CD14-positive monocyte (primary cell): ENCODE measurements around the gene SLC44A4. TPM values are rescaled to one million over a fixed set of nuclear protein-coding genes. Genes with fewer than 3 reads are reported as not detected.

Source experiments
- DNase-seq, 3 donors: peaks; one replicate each; pipeline ENCODE4 v3.0.0-alpha.2; 2011 to 2022
- H2AFZ ChIP-seq: 2 replicates; pipeline ENCODE4 v1.6.0; 2012; ENCODE audit warnings: mild to moderate bottlenecking, low read depth, low read length, inconsistent platforms; ENCODE audit not compliant: insufficient read depth, poor library complexity, severe bottlenecking
- H3K27ac ChIP-seq, 2 donors: 1 replicate in 1 of 2; 2 replicates in 1 of 2; pipeline ENCODE4 v1.5.1; 2012 to 2013; ENCODE audit warnings: low read length in 2 of 2, control low read depth in 1 of 2, inconsistent platforms in 1 of 2, low read depth in 1 of 2, mild to moderate bottlenecking in 1 of 2
- H3K27me3 ChIP-seq, 2 donors: one replicate each; pipeline versions ENCODE4 v1.6.0 to v1.6.1; 2011 to 2013; ENCODE audit warnings: low read length in 2 of 2; ENCODE audit not compliant: control insufficient read depth in 2 of 2, insufficient read depth in 2 of 2
- H3K36me3 ChIP-seq, 2 donors: replicated peaks in 1 of 2; 1 replicate in 1 of 2; 2 replicates in 1 of 2; pipeline versions ENCODE4 v1.5.1 to v1.6.1; 2012 to 2013; ENCODE audit warnings: low read length in 2 of 2, control low read depth in 1 of 2, inconsistent platforms in 1 of 2, mild to moderate bottlenecking in 1 of 2; ENCODE audit not compliant: insufficient read depth in 2 of 2, control insufficient read depth in 1 of 2
- H3K4me1 ChIP-seq, 2 donors: 1 replicate in 1 of 2; 2 replicates in 1 of 2; pipeline versions ENCODE4 v1.5.1 to v1.6.1; 2012 to 2013; ENCODE audit warnings: low read length in 2 of 2, control low read depth in 1 of 2, inconsistent platforms in 1 of 2, mild to moderate bottlenecking in 1 of 2, moderate library complexity in 1 of 2; ENCODE audit not compliant: insufficient read depth in 2 of 2, control insufficient read depth in 1 of 2
- H3K4me2 ChIP-seq: replicated peaks from 2 replicates; pipeline ENCODE3; 2012; ENCODE audit warnings: low read length, moderate library complexity, mild to moderate bottlenecking; ENCODE audit not compliant: poor library complexity, severe bottlenecking; ENCODE audit errors: extremely low read depth
- H3K4me3 ChIP-seq, 3 experiments: fragments of 200-600 bp in 1 of 3; sonication (generic) in 1 of 3; replicated peaks in 1 of 3; 1 replicate in 2 of 3; 2 replicates in 1 of 3; pipeline ENCODE4 v1.5.1; 2011 to 2013; ENCODE audit warnings: low read length in 3 of 3, mild to moderate bottlenecking in 3 of 3, control low read depth in 2 of 3, low read depth in 2 of 3, inconsistent platforms in 1 of 3, moderate library complexity in 1 of 3
- H3K79me2 ChIP-seq: 2 replicates; pipeline ENCODE4 v1.6.0; 2012; ENCODE audit warnings: mild to moderate bottlenecking, control low read depth, inconsistent platforms, low read length, moderate library complexity; ENCODE audit not compliant: insufficient read depth
- H3K9ac ChIP-seq: 2 replicates; pipeline ENCODE4 v1.6.0; 2017; ENCODE audit warnings: low read length, mild to moderate bottlenecking; ENCODE audit not compliant: insufficient read depth, poor library complexity, severe bottlenecking
- H3K9me3 ChIP-seq, 2 donors: replicated peaks in 1 of 2; 1 replicate in 1 of 2; 2 replicates in 1 of 2; pipeline versions ENCODE4 v1.5.1 to v1.6.1; 2012 to 2013; ENCODE audit warnings: low read length in 2 of 2, control low read depth in 1 of 2; ENCODE audit not compliant: control insufficient read depth in 1 of 2, insufficient read depth in 1 of 2
- H4K20me1 ChIP-seq: 2 replicates; pipeline ENCODE4 v1.6.0; 2012; ENCODE audit warnings: mild to moderate bottlenecking, low read length, control low read depth, moderate library complexity; ENCODE audit not compliant: insufficient read depth
- H3K27ac Mint-ChIP-seq, 7 donors: one replicate each; pipeline ENCODE4 v1.8.0; 2020; ENCODE audit warnings: mild to moderate bottlenecking in 7 of 7, mixed read lengths in 7 of 7, moderate library complexity in 6 of 7, inconsistent platforms in 2 of 7
- H3K27me3 Mint-ChIP-seq, 3 donors: one replicate each; pipeline ENCODE4 v1.8.0; 2021 to 2022; ENCODE audit warnings: low read depth in 3 of 3, mild to moderate bottlenecking in 3 of 3, mixed read lengths in 3 of 3, moderate library complexity in 3 of 3, inconsistent platforms in 1 of 3
- H3K36me3 Mint-ChIP-seq, 2 donors: one replicate each; pipeline ENCODE4 v1.8.0; 2020; ENCODE audit warnings: mixed read lengths in 2 of 2, inconsistent platforms in 1 of 2, mild to moderate bottlenecking in 1 of 2
- H3K4me1 Mint-ChIP-seq: one replicate; pipeline ENCODE4 v1.8.0; 2020; ENCODE audit warnings: mild to moderate bottlenecking, mixed read lengths
- H3K4me3 Mint-ChIP-seq, 2 donors: one replicate each; pipeline ENCODE4 v1.8.0; 2020; ENCODE audit warnings: mild to moderate bottlenecking in 2 of 2, mixed read lengths in 2 of 2, moderate library complexity in 1 of 2
- H3K9me3 Mint-ChIP-seq, 7 donors: one replicate each; pipeline ENCODE4 v1.8.0; 2020 to 2022; ENCODE audit warnings: mixed read lengths in 7 of 7, mild to moderate bottlenecking in 6 of 7, moderate library complexity in 6 of 7, inconsistent platforms in 2 of 7
- CTCF ChIP-seq: fragments of 200-600 bp; IDR thresholded peaks from one replicate; pipeline ENCODE4 v1.8.0; 2022; ENCODE audit warnings: antibody characterized with exemption, mild to moderate bottlenecking
- WGBS: methylation state at CpG from one replicate; pipeline ENCODE4 v1.1.5; 2013; ENCODE audit warnings: missing lambda C conversion rate; ENCODE audit not compliant: insufficient coverage; 5-methylcytosine and 5-hydroxymethylcytosine counted together
- intact Hi-C, 2 donors: fragments of 100-400 bp; cut with micrococcal nuclease; formaldehyde crosslinking; loops; one replicate each; pipeline versions ENCODE4 v1.15.0 to v1.15.1; 2023
- polyA plus RNA-seq, 3 donors: library from polyadenylated mRNA; depleted of rRNA in 1 of 3; unstranded in 2 of 3; stranded (reverse) in 1 of 3; fragments of 300-500 nt in 2 of 3; fragments of >200 nt in 1 of 3; fragmentation: Illumina TruSeq in 2 of 3; gene quantifications; 1 replicate in 2 of 3; 2 replicates in 1 of 3; pipeline ENCODE4 v1.2.3, GENCODE V29; 2012 to 2021

The SLC44A4 gene
- polyA plus RNA-seq, 3 donors: 0.09 TPM; not detected in 2

- Mint-ChIP-seq H3K27ac (no peak overlapping the region), H3K4me1 (peaks cover 23% of the 10 kb centered on the region), H3K36me3 (peaks cover 35 to 58% of the 10 kb centered on the region in 2 donors), H3K4me3 (no peak overlapping the region), H3K27me3 (peaks cover 0 to 2% (median 2%) of the 10 kb centered on the region in 3 donors), H3K9me3 (peaks cover 0 to 5% (median 0%) of the 10 kb centered on the region in 7 donors)
- Histone ChIP-seq H3K4me3 (no peak overlapping the region), H4K20me1 (peaks cover 6% of the 10 kb centered on the region), H3K9me3 (no peaks in the 10 kb centered on the region), H3K27ac (no peak overlapping the region), H3K4me1 (peaks cover 22 to 28% of the 10 kb centered on the region in 2 donors), H3K9ac (no peak overlapping the region), H3K27me3 (no peaks in the 10 kb centered on the region), H3K36me3 (peaks cover 36 to 47% of the 10 kb centered on the region in 2 donors), H3K4me2 (no peak overlapping the region), H3K79me2 (peaks cover 16% of the 10 kb centered on the region), H2AFZ (no peak overlapping the region)
- TF ChIP-seq CTCF: no peak
- no peak for DNase-seq
- intact Hi-C loops: loop anchor here (5.0 to 10.0 kb wide), 2 partner anchors 37 to 316 kb away; partner anchors contain the start of genes ATP6V1G2 (in 1 of the 2), DDX39B (in 1 of the 2), EHMT2 (in 1 of the 2) and NFKBIL1 (in 1 of the 2)
- 99% methylated on average over 13 of the region's 13 CpGs for WGBS
Observed at GRCh38 chr6:31860349-31860748, 18.4 kb downstream of the SLC44A4 start.

GRCh38 chr6:31859923-31860322 is 18.9 kb downstream of the SLC44A4 start:
- H3K27ac ChIP-seq: no peak overlapping the region
- 95% methylated on average over 11 of the region's 11 CpGs for WGBS
- H3K4me1 ChIP-seq: peaks cover 22 to 28% of the 10 kb centered on the region in 2 donors

More at GRCh38 chr6:31859923-31860322, 18.9 kb downstream of the SLC44A4 start:
- peaks cover 16% of the 10 kb centered on the region for H3K79me2 ChIP-seq
- H3K36me3 ChIP-seq: peaks cover 36 to 47% of the 10 kb centered on the region in 2 donors
- Mint-ChIP-seq H3K27me3 (peaks cover 0 to 2% (median 2%) of the 10 kb centered on the region in 3 donors), H3K27ac (peak overlapping the region in 1 of 7 donors; percentile 40), H3K9me3 (peaks cover 0 to 5% (median 0%) of the 10 kb centered on the region in 7 donors), H3K36me3 (peaks cover 35 to 61% of the 10 kb centered on the region in 2 donors), H3K4me1 (peaks cover 23% of the 10 kb centered on the region), H3K4me3 (peak overlapping the region in 1 of 2 donors; percentile 34)
- no peak overlapping the region for H3K9ac ChIP-seq
- TF ChIP-seq CTCF: no peak
- H3K4me2 ChIP-seq: no peak overlapping the region
- DNase-seq: no peak
- H3K9me3 ChIP-seq: no peaks in the 10 kb centered on the region
- no peak overlapping the region for H3K4me3 ChIP-seq
- no peaks in the 10 kb centered on the region for H3K27me3 ChIP-seq
- peaks cover 6% of the 10 kb centered on the region for H4K20me1 ChIP-seq
- intact Hi-C loops: loop anchor here (5.0 to 10.0 kb wide), 2 partner anchors 37 to 315 kb away; partner anchors contain the start of genes ATP6V1G2 (in 1 of the 2), DDX39B (in 1 of the 2), EHMT2 (in 1 of the 2) and NFKBIL1 (in 1 of the 2)
- no peak overlapping the region for H2AFZ ChIP-seq
